Ishikawa (cell line): Measurements from ENCODE around the gene FRMPD4.

Experiments
- CEBPB ChIP-seq: IDR thresholded peaks from 2 replicates; pipeline ENCODE4 v1.6.1; 2012
- CREB1 ChIP-seq: IDR thresholded peaks from 2 replicates; pipeline ENCODE4 v1.6.1; 2012; ENCODE audit warnings: low read depth
- EGR1 ChIP-seq: IDR thresholded peaks from 2 replicates; pipeline ENCODE4 v1.6.1; 2012
- EP300 ChIP-seq: IDR thresholded peaks from 2 replicates; pipeline ENCODE4 v1.6.1; 2012; ENCODE audit warnings: borderline replicate concordance
- FOXM1 ChIP-seq: IDR thresholded peaks from 2 replicates; pipeline ENCODE4 v1.6.1; 2012; ENCODE audit warnings: low read depth, borderline replicate concordance
- MAX ChIP-seq: IDR thresholded peaks from 2 replicates; pipeline ENCODE4 v1.6.1; 2012
- NFIC ChIP-seq: IDR thresholded peaks from 2 replicates; pipeline ENCODE4 v1.6.1; 2012
- RAD21 ChIP-seq: IDR thresholded peaks from 2 replicates; pipeline ENCODE4 v1.6.1; 2012; ENCODE audit warnings: low read depth
- REST ChIP-seq: IDR thresholded peaks from 2 replicates; pipeline ENCODE4 v1.6.1; 2012; ENCODE audit warnings: low read depth, mild to moderate bottlenecking
- TAF1 ChIP-seq: IDR thresholded peaks from 2 replicates; pipeline ENCODE4 v1.6.1; 2012; ENCODE audit warnings: low read depth, mild to moderate bottlenecking
- TCF12 ChIP-seq: IDR thresholded peaks from 2 replicates; pipeline ENCODE4 v1.6.1; 2012; ENCODE audit warnings: low read depth
- TEAD4 ChIP-seq: IDR thresholded peaks from 2 replicates; pipeline ENCODE4 v1.6.1; 2012
- USF1 ChIP-seq: IDR thresholded peaks from 2 replicates; pipeline ENCODE4 v1.6.1; 2012
- YY1 ChIP-seq: IDR thresholded peaks from 2 replicates; pipeline ENCODE4 v1.6.1; 2012; ENCODE audit warnings: low read depth
- ZBTB7A ChIP-seq: IDR thresholded peaks from 2 replicates; pipeline ENCODE4 v1.6.1; 2012; ENCODE audit warnings: low read depth

The FRMPD4 gene

GRCh38 chrX:12701628-12702027 is 563.4 kb downstream of the FRMPD4 start:
- peak; percentile 73 for TF ChIP-seq RAD21
- no peak for TF ChIP-seq TAF1
- no peak for TF ChIP-seq CEBPB

- TF ChIP-seq EP300: no peak
- no peak for TF ChIP-seq ZBTB7A
- no peak for TF ChIP-seq CEBPB
- no peak for TF ChIP-seq YY1
- no peak for TF ChIP-seq FOXM1
- no peak for TF ChIP-seq TEAD4
- TF ChIP-seq TCF12: no peak
- TF ChIP-seq EGR1: no peak
- TF ChIP-seq CREB1: no peak
- no peak for TF ChIP-seq RAD21
- TF ChIP-seq USF1: no peak
- TF ChIP-seq NFIC: no peak
- no peak for TF ChIP-seq MAX
- no peak for TF ChIP-seq REST
- no peak for TF ChIP-seq TAF1
Measured at GRCh38 chrX:12702509-12703091, 564.3 kb downstream of the FRMPD4 start.

GRCh38 chrX:12704706-12705105 is 566.4 kb downstream of the FRMPD4 start:
- TF ChIP-seq EP300 (no peak), NFIC (no peak), FOXM1 (no peak), REST (no peak), USF1 (no peak), TCF12 (no peak), YY1 (no peak), MAX (no peak), EGR1 (no peak), ZBTB7A (no peak), CREB1 (no peak), RAD21 (no peak), CEBPB (no peak), TEAD4 (no peak), TAF1 (no peak)

- TF ChIP-seq TCF12: no peak
- no peak for TF ChIP-seq EGR1
- TF ChIP-seq USF1: no peak
- TF ChIP-seq RAD21: peak; percentile 44
Measured at GRCh38 chrX:12709047-12709446, 570.8 kb downstream of the FRMPD4 start.

- TF ChIP-seq FOXM1 (no peak), RAD21 (no peak), CEBPB (no peak), MAX (no peak)
Measured at GRCh38 chrX:12711435-12712040, 573.3 kb downstream of the FRMPD4 start.

- TF ChIP-seq YY1: no peak
- TF ChIP-seq CREB1: no peak
Measured at GRCh38 chrX:12716574-12716973, 578.3 kb downstream of the FRMPD4 start.
